WTC11 (cell line): ENCODE data around the gene ZC3H12A. TPM values are rescaled to one million over a fixed set of nuclear protein-coding genes. Genes with fewer than 3 reads are reported as not detected.

Experiments used
- ATAC-seq: fragments of 200-7000 bp; cut with Tn5 transposase; 2 replicates; pipeline ENCODE4 v1.10.0; 2021; ENCODE audit warnings: mild to moderate bottlenecking, moderate library complexity
- CTCF ChIA-PET: fragments of 300-600 bp; sonication (Branson Sonifier 250); formaldehyde crosslinking; loops from one replicate; lab custom pipeline; 2021; ENCODE audit warnings: antibody characterized with exemption; lab: Charles Lee
- POLR2A ChIA-PET: fragments of 350-600 bp; sonication (Branson Sonifier 250); formaldehyde crosslinking; loops from one replicate; lab custom pipeline; 2021; ENCODE audit warnings: antibody characterized with exemption; lab: Charles Lee
- DNase-seq: peaks from one replicate; pipeline ENCODE4 v3.0.0; 2021; ENCODE audit warnings: low spot score
- H3K27ac Mint-ChIP-seq: 2 replicates; pipeline ENCODE4 v1.8.0; 2021; ENCODE audit warnings: mixed read lengths
- H3K27me3 Mint-ChIP-seq: 2 replicates; pipeline ENCODE4 v1.8.0; 2021; ENCODE audit warnings: low read depth, mild to moderate bottlenecking, moderate library complexity, mixed read lengths
- H3K36me3 Mint-ChIP-seq: 2 replicates; pipeline ENCODE4 v1.8.0; 2021; ENCODE audit warnings: mixed read lengths
- H3K4me1 Mint-ChIP-seq: 2 replicates; pipeline ENCODE4 v1.8.0; 2022; ENCODE audit warnings: mixed read lengths
- H3K4me3 Mint-ChIP-seq: 2 replicates; pipeline ENCODE4 v1.8.0; 2021; ENCODE audit warnings: mild to moderate bottlenecking, moderate library complexity, mixed read lengths
- H3K9me3 Mint-ChIP-seq: 2 replicates; pipeline ENCODE4 v1.8.0; 2021; ENCODE audit warnings: mixed read lengths
- ELF4 ChIP-seq: sonication (generic); formaldehyde crosslinking; IDR thresholded peaks from 2 replicates; pipeline ENCODE4 v1.8.1; 2022; ENCODE audit warnings: low read depth, mild to moderate bottlenecking, moderate library complexity, missing genetic modification reagents
- ESRRA ChIP-seq: sonication (generic); formaldehyde crosslinking; IDR thresholded peaks from 2 replicates; pipeline ENCODE4 v1.8.1; 2022; ENCODE audit warnings: mild to moderate bottlenecking, missing genetic modification reagents, borderline replicate concordance
- FOXJ3 ChIP-seq: sonication (generic); formaldehyde crosslinking; IDR thresholded peaks from 2 replicates; pipeline ENCODE4 v1.9.0; 2021; ENCODE audit warnings: missing genetic modification reagents, mild to moderate bottlenecking, borderline replicate concordance
- KAT7 ChIP-seq: sonication (generic); formaldehyde crosslinking; IDR thresholded peaks from 2 replicates; pipeline ENCODE4 v1.8.1; 2023; ENCODE audit warnings: missing genetic modification reagents, mild to moderate bottlenecking, borderline replicate concordance
- MXD4 ChIP-seq: fragments of 250-450 bp; sonication (Bioruptor Pico); IDR thresholded peaks from 2 replicates; pipeline ENCODE4 v1.8.0; 2021; ENCODE audit warnings: mild to moderate bottlenecking, moderate library complexity, borderline replicate concordance
- NFE2L1 ChIP-seq: sonication (generic); formaldehyde crosslinking; IDR thresholded peaks from 2 replicates; pipeline ENCODE4 v1.8.1; 2023; ENCODE audit warnings: missing genetic modification reagents
- NFYB ChIP-seq: sonication (generic); formaldehyde crosslinking; conservative IDR thresholded peaks from 2 replicates; pipeline ENCODE4 v1.8.0; 2022; ENCODE audit warnings: low read depth, missing genetic modification reagents
- RELA ChIP-seq: sonication (generic); formaldehyde crosslinking; IDR thresholded peaks from 2 replicates; pipeline ENCODE4 v1.8.1; 2022; ENCODE audit warnings: missing genetic modification reagents, mild to moderate bottlenecking, borderline replicate concordance
- RORB ChIP-seq: fragments of 250-450 bp; sonication (Bioruptor Pico); IDR thresholded peaks from 2 replicates; pipeline ENCODE4 v1.9.0; 2021; ENCODE audit warnings: mild to moderate bottlenecking
- SOX15 ChIP-seq: fragments of 250-450 bp; sonication (Bioruptor Pico); IDR thresholded peaks from 2 replicates; pipeline ENCODE4 v1.9.0; 2021; ENCODE audit warnings: mild to moderate bottlenecking
- TEAD1 ChIP-seq: sonication (generic); formaldehyde crosslinking; IDR thresholded peaks from 2 replicates; pipeline ENCODE4 v1.8.0; 2022; ENCODE audit warnings: mild to moderate bottlenecking, missing genetic modification reagents
- ZNF396 ChIP-seq: fragments of 250-450 bp; sonication (Bioruptor Pico); IDR thresholded peaks from 2 replicates; pipeline ENCODE4 v1.8.0; 2021; ENCODE audit warnings: mild to moderate bottlenecking, moderate library complexity, borderline replicate concordance
- total RNA-seq: library from RNA; stranded (reverse); gene quantifications from 3 replicates; pipeline ENCODE4 v1.2.3, GENCODE V29; 2021
- TF ChIP-seq, protein P1 (sequence below): sonication (generic); formaldehyde crosslinking; IDR thresholded peaks from 2 replicates; pipeline ENCODE4 v1.8.1; 2022; ENCODE audit warnings: missing genetic modification reagents, borderline replicate concordance
- TF ChIP-seq, protein P2 (sequence below): sonication (generic); formaldehyde crosslinking; IDR thresholded peaks from 2 replicates; pipeline ENCODE4 v1.8.1; 2023; ENCODE audit warnings: mild to moderate bottlenecking, missing genetic modification reagents
- TF ChIP-seq, protein P3 (sequence below): sonication (generic); formaldehyde crosslinking; IDR thresholded peaks from 2 replicates; pipeline ENCODE4 v1.8.1; 2022; ENCODE audit warnings: mild to moderate bottlenecking, missing genetic modification reagents, moderate library complexity, borderline replicate concordance
- TF ChIP-seq, protein P4 (sequence below): fragments of 200-600 bp; IDR thresholded peaks from 2 replicates; pipeline ENCODE4 v1.8.0; 2022; ENCODE audit warnings: antibody characterized with exemption
- TF ChIP-seq, protein P5 (sequence below): fragments of 250-450 bp; sonication (Bioruptor Pico); IDR thresholded peaks from 2 replicates; pipeline ENCODE4 v1.9.0; 2021; ENCODE audit warnings: mild to moderate bottlenecking
- TF ChIP-seq, protein P6 (sequence below): sonication (generic); formaldehyde crosslinking; IDR thresholded peaks from 2 replicates; pipeline ENCODE4 v1.8.1; 2023; ENCODE audit warnings: mild to moderate bottlenecking, moderate library complexity, missing genetic modification reagents
- TF ChIP-seq, protein P7 (sequence below): sonication (generic); formaldehyde crosslinking; IDR thresholded peaks from 2 replicates; pipeline ENCODE4 v1.8.1; 2023; ENCODE audit warnings: mild to moderate bottlenecking, missing genetic modification reagents

The ZC3H12A gene
- total RNA-seq, 1 experiment from 2014 or later = 10.9 TPM

DNA sequence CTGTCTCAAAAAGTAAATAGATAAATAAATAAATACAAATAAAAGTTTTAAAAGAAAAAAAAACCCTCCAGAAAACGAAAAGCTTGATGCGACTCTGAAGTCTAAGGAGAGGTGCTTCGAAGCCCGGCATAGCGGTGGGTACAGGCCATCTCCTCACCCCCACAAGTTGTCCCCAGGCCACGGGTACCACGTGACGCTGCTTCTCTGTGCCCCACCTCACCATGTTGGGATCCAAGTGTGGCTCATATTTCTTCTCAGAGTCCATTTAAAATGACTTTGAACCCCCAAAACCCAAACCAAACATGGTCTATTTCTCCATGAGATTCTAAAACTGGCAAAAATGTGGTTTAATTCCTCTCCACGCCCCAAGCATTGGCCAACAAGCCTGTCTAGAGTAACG is 32.9 kb upstream of the ZC3H12A start:
- DNase-seq = no peak
- Mint-ChIP-seq H3K4me1 (peaks cover 18% of the 10 kb centered on the region), H3K27ac (no peak overlapping the region), H3K4me3 (no peak overlapping the region), H3K36me3 (no peaks in the 10 kb centered on the region), H3K9me3 (no peaks in the 10 kb centered on the region), H3K27me3 (peaks cover 59% of the 10 kb centered on the region)
- TF ChIP-seq, protein P1, sequence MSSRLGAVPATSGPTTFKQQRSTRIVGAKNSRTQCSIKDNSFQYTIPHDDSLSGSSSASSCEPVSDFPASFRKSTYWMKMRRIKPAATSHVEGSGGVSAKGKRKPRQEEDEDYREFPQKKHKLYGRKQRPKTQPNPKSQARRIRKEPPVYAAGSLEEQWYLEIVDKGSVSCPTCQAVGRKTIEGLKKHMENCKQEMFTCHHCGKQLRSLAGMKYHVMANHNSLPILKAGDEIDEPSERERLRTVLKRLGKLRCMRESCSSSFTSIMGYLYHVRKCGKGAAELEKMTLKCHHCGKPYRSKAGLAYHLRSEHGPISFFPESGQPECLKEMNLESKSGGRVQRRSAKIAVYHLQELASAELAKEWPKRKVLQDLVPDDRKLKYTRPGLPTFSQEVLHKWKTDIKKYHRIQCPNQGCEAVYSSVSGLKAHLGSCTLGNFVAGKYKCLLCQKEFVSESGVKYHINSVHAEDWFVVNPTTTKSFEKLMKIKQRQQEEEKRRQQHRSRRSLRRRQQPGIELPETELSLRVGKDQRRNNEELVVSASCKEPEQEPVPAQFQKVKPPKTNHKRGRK = no peak
- TF ChIP-seq FOXJ3 (CRISPR knock-in tag) = no peak
- TF ChIP-seq, protein P2, sequence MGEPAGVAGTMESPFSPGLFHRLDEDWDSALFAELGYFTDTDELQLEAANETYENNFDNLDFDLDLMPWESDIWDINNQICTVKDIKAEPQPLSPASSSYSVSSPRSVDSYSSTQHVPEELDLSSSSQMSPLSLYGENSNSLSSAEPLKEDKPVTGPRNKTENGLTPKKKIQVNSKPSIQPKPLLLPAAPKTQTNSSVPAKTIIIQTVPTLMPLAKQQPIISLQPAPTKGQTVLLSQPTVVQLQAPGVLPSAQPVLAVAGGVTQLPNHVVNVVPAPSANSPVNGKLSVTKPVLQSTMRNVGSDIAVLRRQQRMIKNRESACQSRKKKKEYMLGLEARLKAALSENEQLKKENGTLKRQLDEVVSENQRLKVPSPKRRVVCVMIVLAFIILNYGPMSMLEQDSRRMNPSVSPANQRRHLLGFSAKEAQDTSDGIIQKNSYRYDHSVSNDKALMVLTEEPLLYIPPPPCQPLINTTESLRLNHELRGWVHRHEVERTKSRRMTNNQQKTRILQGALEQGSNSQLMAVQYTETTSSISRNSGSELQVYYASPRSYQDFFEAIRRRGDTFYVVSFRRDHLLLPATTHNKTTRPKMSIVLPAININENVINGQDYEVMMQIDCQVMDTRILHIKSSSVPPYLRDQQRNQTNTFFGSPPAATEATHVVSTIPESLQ (CRISPR knock-in tag) = no peak
- no peak for TF ChIP-seq KAT7 (CRISPR knock-in tag)
- TF ChIP-seq ELF4 (CRISPR knock-in tag) = no peak
- no peak for TF ChIP-seq NFE2L1
- CTCF ChIA-PET = no interaction called here
- POLR2A ChIA-PET = no interaction called here
- ATAC-seq = no peak

DNA sequence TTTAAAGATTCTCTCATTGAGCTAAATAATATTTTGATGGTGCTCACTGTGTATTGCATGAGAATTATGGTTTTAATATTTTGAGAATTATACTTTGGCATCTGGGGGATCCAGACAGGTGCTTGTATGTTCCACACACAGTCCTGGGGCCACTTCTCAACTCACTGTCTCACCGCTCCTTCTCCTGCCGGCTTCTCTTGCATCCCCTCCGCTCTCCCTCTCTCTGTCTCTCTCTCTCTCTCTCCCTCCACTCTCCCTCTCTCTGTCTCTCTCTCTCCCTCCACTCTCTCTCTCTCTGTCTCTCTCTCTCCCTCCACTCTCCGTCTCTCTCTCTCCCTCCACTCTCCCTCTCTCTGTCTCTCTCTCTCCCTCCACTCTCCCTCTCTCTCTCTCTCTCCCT is 32.2 kb upstream of the ZC3H12A start:
- H3K4me3 Mint-ChIP-seq = no peak overlapping the region
- H3K27ac Mint-ChIP-seq = no peak overlapping the region
- peaks cover 60% of the 10 kb centered on the region for H3K27me3 Mint-ChIP-seq
- no peak for ATAC-seq
- DNase-seq = no peak
- no peaks in the 10 kb centered on the region for H3K36me3 Mint-ChIP-seq
- H3K9me3 Mint-ChIP-seq = no peaks in the 10 kb centered on the region
- TF ChIP-seq, protein P3, sequence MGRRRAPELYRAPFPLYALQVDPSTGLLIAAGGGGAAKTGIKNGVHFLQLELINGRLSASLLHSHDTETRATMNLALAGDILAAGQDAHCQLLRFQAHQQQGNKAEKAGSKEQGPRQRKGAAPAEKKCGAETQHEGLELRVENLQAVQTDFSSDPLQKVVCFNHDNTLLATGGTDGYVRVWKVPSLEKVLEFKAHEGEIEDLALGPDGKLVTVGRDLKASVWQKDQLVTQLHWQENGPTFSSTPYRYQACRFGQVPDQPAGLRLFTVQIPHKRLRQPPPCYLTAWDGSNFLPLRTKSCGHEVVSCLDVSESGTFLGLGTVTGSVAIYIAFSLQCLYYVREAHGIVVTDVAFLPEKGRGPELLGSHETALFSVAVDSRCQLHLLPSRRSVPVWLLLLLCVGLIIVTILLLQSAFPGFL (CRISPR knock-in tag) = no peak
- H3K4me1 Mint-ChIP-seq = peaks cover 23% of the 10 kb centered on the region
- POLR2A ChIA-PET = no interaction called here
- CTCF ChIA-PET = no interaction called here

DNA sequence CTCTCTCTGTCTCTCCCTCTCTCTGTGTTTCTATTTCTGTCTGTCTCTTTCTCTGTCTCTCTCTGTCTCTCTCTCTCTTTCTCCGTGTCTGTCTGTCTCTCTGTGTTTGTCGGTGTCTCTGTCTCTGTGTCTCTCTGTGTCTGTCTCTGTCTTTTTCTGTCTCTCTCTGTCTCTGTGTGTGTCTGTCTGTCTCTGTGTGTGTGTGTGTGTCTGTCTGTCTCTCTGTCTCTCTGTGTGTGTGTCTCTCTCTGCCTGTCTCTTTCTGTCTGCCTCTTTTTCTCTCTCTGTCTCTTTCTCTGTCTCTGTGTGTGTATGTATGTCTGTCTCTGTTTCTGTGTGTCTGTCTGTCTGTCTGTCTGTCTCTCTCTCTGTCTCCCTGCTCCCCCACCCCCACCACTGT is 31.7 kb upstream of the ZC3H12A start:
- ChIA-PET POLR2A (no interaction called here), CTCF (interaction anchor here (0.5 kb wide), 1 partner anchor 8 kb away, joined by 3 read pairs; no protein-coding TSS in a partner anchor)
- Mint-ChIP-seq H3K27ac (no peak overlapping the region), H3K4me3 (no peak overlapping the region), H3K4me1 (peaks cover 28% of the 10 kb centered on the region), H3K27me3 (peaks cover 55% of the 10 kb centered on the region), H3K36me3 (no peaks in the 10 kb centered on the region), H3K9me3 (no peaks in the 10 kb centered on the region)
- ATAC-seq (no peak), DNase-seq (no peak)
- TF ChIP-seq NFYB (CRISPR knock-in tag) = no peak
- TF ChIP-seq KAT7 (CRISPR knock-in tag) = no peak
- TF ChIP-seq FOXJ3 (CRISPR knock-in tag) = no peak
- TF ChIP-seq RORB (CRISPR knock-in tag) = no peak
- TF ChIP-seq SOX15 (CRISPR knock-in tag) = no peak
- TF ChIP-seq, protein P4, sequence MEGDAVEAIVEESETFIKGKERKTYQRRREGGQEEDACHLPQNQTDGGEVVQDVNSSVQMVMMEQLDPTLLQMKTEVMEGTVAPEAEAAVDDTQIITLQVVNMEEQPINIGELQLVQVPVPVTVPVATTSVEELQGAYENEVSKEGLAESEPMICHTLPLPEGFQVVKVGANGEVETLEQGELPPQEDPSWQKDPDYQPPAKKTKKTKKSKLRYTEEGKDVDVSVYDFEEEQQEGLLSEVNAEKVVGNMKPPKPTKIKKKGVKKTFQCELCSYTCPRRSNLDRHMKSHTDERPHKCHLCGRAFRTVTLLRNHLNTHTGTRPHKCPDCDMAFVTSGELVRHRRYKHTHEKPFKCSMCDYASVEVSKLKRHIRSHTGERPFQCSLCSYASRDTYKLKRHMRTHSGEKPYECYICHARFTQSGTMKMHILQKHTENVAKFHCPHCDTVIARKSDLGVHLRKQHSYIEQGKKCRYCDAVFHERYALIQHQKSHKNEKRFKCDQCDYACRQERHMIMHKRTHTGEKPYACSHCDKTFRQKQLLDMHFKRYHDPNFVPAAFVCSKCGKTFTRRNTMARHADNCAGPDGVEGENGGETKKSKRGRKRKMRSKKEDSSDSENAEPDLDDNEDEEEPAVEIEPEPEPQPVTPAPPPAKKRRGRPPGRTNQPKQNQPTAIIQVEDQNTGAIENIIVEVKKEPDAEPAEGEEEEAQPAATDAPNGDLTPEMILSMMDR = no peak
- TF ChIP-seq, protein P5, sequence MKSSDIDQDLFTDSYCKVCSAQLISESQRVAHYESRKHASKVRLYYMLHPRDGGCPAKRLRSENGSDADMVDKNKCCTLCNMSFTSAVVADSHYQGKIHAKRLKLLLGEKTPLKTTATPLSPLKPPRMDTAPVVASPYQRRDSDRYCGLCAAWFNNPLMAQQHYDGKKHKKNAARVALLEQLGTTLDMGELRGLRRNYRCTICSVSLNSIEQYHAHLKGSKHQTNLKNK (CRISPR knock-in tag) = no peak
- TF ChIP-seq RELA (CRISPR knock-in tag) = no peak
- TF ChIP-seq ZNF396 (CRISPR knock-in tag) = no peak
- TF ChIP-seq, protein P6, sequence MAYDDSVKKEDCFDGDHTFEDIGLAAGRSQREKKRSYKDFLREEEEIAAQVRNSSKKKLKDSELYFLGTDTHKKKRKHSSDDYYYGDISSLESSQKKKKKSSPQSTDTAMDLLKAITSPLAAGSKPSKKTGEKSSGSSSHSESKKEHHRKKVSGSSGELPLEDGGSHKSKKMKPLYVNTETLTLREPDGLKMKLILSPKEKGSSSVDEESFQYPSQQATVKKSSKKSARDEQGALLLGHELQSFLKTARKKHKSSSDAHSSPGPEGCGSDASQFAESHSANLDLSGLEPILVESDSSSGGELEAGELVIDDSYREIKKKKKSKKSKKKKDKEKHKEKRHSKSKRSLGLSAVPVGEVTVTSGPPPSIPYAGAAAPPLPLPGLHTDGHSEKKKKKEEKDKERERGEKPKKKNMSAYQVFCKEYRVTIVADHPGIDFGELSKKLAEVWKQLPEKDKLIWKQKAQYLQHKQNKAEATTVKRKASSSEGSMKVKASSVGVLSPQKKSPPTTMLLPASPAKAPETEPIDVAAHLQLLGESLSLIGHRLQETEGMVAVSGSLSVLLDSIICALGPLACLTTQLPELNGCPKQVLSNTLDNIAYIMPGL (CRISPR knock-in tag) = no peak
- TF ChIP-seq ESRRA (CRISPR knock-in tag) = no peak
- TF ChIP-seq, protein P7, sequence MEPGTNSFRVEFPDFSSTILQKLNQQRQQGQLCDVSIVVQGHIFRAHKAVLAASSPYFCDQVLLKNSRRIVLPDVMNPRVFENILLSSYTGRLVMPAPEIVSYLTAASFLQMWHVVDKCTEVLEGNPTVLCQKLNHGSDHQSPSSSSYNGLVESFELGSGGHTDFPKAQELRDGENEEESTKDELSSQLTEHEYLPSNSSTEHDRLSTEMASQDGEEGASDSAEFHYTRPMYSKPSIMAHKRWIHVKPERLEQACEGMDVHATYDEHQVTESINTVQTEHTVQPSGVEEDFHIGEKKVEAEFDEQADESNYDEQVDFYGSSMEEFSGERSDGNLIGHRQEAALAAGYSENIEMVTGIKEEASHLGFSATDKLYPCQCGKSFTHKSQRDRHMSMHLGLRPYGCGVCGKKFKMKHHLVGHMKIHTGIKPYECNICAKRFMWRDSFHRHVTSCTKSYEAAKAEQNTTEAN = no peak
- TF ChIP-seq MXD4 (CRISPR knock-in tag) = no peak
- no peak for TF ChIP-seq TEAD1
